Esophagus squamous epithelium (tissue), 4 donors: ENCODE measurements around the gene CEMIP.

Experiments used
- POLR2A ChIP-seq, 4 donors: fragments of 450-650 bp; IDR thresholded peaks; one replicate each; pipeline ENCODE4 v1.6.1; 2017; ENCODE audit warnings: antibody characterized with exemption in 4 of 4, mild to moderate bottlenecking in 4 of 4, moderate library complexity in 3 of 4
- TF ChIP-seq, protein P1 (sequence below), 6 experiments: fragments of 450-650 bp in 4 of 6; fragments of 200-600 bp in 2 of 6; sonication (generic) in 2 of 6; IDR thresholded peaks; one replicate each; pipeline ENCODE4 v1.5.1; 2016 to 2019; ENCODE audit warnings: antibody characterized with exemption in 6 of 6, mild to moderate bottlenecking in 4 of 6, moderate library complexity in 4 of 6

DNA sequence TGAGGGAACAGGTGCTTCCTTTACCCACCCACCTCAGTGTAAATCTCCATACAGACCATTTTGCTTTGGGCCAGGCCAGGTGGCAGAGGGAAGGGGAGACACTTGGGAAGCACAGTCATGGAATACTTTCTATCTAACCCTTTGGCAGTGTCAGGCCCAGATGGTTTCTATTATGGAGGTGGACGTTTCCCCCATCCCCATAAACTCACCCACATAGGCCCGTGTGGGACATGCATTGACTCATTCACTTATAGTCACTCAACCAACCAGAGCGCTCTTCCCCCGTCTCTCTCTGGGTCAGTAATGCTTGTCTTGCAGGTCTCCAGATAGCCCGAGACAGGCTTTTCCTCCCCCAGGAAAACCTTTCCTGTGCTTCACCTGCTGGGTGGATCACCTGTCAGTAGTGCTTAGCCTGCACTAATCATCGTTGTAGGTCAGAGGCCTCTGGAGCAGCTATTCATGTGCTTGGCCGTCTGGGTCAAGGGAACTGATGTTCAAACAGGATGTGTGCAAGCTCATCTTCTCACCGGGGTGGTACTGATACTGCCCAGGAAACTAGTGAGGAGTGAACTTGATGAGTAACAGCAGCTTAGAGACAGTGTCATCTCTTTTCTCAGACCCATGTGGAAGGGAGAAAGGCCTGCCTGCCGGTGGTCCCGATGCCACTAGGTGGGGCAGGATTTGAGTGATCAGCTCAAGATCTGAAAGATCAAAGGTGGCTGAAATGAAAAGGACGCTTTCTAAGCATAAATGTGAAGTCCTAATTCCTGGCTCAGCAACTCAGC, 67.1 kb downstream of the CEMIP start:
- TF ChIP-seq, protein P1, sequence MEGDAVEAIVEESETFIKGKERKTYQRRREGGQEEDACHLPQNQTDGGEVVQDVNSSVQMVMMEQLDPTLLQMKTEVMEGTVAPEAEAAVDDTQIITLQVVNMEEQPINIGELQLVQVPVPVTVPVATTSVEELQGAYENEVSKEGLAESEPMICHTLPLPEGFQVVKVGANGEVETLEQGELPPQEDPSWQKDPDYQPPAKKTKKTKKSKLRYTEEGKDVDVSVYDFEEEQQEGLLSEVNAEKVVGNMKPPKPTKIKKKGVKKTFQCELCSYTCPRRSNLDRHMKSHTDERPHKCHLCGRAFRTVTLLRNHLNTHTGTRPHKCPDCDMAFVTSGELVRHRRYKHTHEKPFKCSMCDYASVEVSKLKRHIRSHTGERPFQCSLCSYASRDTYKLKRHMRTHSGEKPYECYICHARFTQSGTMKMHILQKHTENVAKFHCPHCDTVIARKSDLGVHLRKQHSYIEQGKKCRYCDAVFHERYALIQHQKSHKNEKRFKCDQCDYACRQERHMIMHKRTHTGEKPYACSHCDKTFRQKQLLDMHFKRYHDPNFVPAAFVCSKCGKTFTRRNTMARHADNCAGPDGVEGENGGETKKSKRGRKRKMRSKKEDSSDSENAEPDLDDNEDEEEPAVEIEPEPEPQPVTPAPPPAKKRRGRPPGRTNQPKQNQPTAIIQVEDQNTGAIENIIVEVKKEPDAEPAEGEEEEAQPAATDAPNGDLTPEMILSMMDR (IDR thresholded peaks at IDR 0.05) = no peak
- no peak for TF ChIP-seq POLR2A (IDR thresholded peaks at IDR 0.05)
